Embryonic facial prominence (tissue), 1 donor: ENCODE results near the gene DHRS12.
A peak's percentile ranks its signal among the peaks of the same experiment; 100 is the strongest.
"Not testable (repeated sequence)": the region's sequence is repeated elsewhere in the genome, so short reads cannot be mapped to it uniquely, and the experiment has no call there.

Experiments
- DNase-seq: peaks from one replicate; pipeline ENCODE4 v3.0.0-alpha.2; 2016; ENCODE audit errors: extremely low spot score

DHRS12 gene

GRCh38 chr13:51827254-51827653 is 23.3 kb upstream of the DHRS12 start:
- no peak for DNase-seq

DNA sequence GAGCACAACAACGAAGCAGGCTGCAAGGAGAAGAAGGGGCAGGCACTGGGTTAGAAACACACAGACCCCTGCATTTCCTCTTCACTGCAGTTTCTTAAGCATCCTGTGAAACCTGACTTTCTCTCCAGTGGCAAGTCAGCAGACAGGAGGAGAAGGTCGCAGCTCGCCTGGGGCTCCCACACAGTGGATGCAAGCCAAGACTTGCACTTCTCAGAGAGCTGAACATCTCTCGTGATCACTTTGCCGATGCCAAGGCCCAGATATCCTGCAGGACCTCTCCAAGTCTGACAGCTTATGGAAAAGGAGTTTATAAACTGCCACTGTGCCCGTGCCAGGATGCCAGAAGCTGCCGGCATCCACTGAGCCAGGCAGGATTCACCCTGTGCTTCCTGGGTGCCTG is 22.6 kb upstream of the DHRS12 start:
- no peak for DNase-seq

DNA sequence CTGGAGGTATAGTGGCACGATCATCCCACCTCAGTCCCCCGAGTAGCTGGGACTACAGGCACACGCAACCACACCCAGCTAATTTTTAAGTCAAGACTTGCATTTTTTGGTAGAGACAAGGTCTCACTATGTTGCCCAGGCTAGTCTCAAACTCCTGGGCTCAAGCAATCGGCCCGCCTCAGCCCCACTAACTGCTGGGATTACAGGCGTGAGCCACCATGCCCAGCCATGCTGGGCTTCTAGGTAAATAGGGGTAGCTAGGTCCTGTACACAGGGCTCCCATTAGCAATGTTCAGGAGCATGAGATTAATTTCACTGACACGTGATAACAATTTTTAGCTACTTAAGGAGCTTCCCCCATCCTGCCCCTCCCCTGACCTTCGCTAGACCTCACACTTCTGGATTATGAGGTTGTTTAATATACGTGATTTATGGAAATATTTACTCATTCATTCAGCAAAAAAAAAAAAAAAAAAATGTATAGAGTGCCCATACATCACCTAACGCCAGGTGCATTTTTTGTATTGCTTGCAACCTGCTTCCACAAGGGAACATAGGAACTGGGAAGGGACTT is 21.8 kb upstream of the DHRS12 start:
- no peak for DNase-seq

- no peak for DNase-seq
Measured at GRCh38 chr13:51825165-51825592, 21.2 kb upstream of the DHRS12 start.

GRCh38 chr13:51824712-51825111 is 20.7 kb upstream of the DHRS12 start:
- not testable (repeated sequence) for DNase-seq

DNA sequence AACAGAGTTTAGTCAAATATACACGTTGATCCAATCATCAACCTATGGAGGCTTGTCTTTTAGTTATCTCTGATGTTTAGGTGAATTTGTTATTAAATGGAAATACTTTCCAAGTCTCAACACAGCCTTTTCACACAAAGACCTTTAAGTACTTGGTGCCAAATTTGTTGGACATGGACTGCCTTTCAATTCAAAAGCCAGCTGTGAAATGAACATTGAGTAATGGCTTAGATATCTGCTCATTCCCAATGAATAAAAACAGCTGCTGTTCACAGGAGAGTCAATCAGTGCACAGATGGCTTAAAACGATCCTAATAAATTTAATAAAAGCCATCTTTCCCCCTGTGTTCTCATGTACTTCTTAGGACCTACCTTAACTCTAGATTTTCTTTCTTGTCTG is 19.9 kb upstream of the DHRS12 start:
- no peak for DNase-seq

DNA sequence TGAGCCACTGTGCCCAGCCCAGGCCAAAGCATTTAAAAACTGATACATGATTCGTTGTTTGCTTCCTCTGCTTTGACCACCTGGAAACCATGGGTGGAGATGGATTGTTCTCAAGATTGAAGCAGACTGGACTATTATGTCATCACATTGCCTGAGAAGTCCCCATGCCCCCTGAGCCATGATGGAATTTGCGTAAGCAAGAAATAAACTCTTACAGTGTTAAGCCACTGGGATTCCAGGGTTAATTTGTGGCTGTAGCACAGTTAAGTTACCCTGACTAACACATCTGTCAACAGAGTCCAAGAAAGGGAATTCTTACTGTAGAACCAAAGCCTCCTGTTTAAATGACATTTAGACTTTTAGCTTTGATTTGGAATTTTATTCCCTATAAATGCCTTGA is 19.4 kb upstream of the DHRS12 start:
- DNase-seq: no peak

DNA sequence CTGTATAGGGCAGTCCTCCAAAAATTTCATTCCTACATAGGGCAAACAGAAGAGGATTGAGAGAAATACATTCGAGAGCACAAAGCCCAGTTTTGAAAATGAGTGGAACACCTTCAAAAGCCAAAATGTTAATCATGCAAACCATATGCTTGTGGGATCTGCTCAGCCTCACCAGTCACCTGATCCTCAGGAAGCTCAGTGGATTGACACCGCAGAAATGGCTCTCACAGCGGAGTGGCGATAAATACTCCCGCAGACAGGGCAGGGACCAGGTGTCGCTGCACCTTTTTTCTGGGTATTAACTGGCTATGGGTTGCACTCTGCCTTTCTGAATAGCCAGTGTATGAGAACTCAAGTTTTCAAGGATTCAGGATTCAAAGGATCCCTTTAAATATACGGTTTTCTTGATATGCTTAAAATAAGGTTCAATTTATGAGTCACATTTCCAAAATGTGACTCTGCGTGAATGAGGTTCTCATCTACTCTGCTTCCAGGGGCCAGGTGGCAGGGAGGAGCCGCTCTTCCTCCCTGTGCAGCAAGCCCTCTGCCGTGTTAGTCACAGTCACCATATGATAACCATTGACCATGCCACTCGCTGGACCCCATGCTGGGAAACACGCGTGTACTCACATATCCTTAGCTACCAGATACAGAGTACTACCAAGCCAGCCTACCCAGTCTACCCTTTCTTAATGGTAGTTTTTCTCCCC is 18.3 kb upstream of the DHRS12 start:
- DNase-seq: no peak

GRCh38 chr13:51821606-51822005 is 17.6 kb upstream of the DHRS12 start:
- no peak for DNase-seq

DNA sequence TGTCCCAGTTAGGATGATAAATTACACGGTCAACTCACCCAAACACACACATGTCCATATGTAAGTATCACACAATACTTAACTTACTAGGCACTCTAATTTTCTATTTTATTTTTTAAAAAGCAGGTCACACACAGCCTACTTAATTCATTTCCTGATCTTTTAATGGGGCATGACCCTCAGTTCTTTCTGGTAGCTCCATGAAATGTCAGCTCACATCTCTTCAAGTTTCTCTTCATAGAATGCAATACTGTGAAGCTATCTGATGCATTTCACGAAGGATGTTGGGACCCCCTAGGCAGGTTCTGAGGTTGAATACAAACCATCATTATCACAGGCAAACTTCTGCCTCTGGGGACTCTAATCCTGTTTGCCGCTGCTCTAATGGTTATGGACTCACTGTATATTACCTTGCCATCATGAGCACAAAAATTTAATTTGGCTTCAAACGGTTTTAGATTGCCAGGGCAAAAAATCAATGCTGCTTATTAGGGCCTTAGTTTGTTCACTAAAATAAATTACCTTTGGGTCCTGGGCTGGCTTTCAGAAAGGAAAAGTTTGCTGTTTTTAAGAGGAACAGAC is 16.1 kb upstream of the DHRS12 start:
- no peak for DNase-seq

DNA sequence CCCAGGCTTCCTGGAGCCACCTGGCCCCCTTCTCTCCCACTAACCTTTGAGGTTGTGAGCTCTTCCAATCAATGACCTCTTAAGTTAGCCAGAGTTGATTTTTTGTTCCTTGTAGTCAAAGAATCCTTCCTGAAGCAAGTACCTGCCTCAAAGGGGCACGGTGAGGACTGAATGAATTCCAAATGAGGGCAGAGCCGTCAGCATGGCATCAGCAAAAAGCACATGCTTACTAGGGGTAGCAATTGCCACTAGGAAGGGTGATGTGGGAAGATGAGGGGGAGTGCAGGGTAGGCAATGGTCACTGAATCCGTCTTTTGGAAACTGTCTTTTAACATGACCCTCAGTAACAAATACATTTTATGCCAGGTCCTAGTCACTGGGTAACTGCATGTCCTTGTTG is 15.6 kb upstream of the DHRS12 start:
- DNase-seq: no peak

- DNase-seq: no peak
Measured at GRCh38 chr13:51818781-51819511, 15.0 kb upstream of the DHRS12 start.

DNA sequence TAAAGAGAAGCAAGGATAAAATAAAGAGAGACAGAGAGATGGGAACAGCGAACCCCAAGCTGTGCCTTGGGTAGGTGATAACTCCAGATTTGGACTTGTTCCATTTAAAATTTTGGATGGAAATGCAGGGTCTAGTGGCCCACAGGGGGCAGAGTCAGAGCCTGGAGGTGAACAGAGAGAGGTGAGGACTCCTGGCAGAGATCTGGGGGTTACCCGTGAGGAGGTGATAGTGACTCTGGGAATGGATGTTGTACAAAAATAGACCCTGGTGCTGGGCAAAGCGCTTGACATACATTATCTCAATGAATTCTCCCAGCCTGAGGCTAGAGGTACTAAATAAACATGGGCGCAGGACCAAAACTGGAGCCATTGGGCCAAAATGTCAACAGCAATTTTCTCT is 14.3 kb upstream of the DHRS12 start:
- no peak for DNase-seq

GRCh38 chr13:51817717-51818116 is 13.8 kb upstream of the DHRS12 start:
- no peak for DNase-seq

DNA sequence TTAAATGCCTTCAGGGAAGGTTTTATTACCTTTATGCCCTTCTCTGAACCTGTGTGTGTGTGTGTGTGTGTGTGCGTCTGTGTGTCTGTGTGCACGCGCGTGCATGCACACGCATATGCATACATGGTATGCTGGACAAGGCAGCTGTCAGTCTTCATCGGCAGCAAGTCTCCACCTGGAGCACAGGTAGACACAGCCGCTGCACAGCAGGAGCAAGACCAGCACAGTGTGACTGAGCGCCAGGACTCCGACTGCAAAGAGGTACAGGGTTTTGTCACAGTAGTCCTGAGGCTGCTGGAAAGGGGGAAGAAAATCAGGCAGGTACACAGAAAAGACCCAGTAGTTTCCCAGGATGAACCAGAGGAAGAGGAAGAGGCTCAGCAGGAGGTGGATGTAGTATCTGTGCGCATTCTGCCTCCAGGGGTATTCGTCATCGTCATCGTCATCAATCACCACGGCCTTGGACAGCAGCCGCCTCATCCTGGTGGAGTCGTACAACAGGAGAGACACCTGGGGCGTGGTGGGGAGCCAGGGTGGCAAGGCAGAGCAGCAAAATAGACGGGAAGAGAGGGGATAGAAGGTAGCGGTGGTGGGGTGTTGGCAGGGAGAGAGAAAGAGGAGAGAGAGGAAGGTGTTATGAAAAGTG is 12.8 kb upstream of the DHRS12 start:
- DNase-seq: no peak

GRCh38 chr13:51815848-51816247 is 11.9 kb upstream of the DHRS12 start:
- DNase-seq: no peak

DNA sequence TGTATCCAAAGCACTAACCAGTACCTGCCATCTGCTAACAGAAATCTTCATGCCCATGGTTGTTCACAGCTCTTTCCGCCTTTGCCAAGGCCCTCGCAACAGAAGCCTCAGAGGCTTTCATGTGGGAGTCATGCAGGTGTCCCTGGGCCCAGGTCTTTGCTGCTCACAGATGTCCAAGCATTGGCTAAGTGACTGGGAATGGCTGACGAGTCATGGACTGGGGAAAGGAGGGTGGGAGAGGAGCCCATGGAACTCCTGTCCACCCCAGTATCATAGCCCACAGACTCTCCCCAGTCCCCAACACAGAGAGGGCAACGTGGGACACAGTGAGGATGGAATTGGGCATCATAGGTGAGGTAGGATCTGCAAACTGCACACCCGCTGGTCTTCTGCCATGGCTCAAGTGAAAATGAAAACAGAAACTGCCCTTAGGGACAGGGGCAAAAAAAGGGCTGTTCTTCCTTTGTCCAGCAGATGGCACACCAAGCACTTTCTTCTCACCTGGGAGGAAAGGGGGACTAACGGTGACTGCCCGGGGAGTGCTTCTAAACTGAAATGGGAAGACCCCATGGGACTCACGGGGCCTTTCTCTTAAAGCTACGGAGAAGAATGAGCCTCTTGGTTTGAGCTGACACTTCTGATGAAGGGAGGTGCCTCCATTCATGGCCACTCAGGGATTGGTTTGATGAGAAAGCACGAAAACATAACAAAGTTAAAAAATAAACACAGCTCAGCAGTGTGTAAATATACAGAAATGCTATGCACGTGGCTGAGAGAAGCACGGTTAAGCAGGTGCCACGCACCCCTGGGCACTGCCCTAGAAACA is 11.1 kb upstream of the DHRS12 start:
- peak; percentile 20 for DNase-seq

DNA sequence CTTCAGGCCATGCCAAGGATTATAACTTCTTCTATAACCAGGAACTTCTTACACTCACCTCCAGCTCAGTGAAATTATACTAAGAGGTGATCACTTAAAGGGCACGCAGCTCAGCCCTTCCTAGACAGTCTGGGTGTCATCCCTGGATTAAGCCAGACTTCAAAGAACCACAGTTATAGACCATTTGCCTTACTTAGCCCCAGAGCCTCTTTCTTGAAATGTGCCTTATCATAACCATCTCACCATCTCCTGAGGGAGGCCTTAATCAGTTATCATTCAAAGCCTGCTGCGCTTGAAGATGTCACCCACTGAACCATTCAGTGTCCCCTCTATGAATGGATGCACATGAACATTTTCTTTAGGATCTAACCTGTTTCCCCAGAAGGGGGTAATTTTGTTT is 10.1 kb upstream of the DHRS12 start:
- DNase-seq: no peak

- no peak for DNase-seq
Measured at GRCh38 chr13:51811920-51812451, 8.0 kb upstream of the DHRS12 start.

GRCh38 chr13:51811046-51811445 is 7.1 kb upstream of the DHRS12 start:
- no peak for DNase-seq

DNA sequence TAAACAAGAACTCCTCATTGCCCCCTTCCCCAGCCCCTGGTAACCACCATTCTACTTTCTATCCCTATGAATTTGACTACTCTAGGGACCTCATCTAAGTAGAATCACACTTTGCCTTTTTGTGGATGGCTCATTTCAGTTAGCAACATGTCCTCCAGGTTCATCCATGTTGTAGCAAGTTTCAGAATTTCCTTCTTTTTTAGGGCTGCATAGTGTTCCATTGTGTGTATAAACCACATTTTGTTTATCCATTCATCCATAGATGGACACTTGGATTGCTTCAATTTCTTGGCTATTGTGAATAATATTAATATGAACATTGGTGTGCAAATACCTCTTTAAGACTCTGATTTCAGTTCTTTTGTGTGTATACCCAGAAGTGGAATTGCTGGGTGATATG is 4.8 kb upstream of the DHRS12 start:
- no peak for DNase-seq
